Left ventricle myocardium inferior (tissue), 1 donor: Measurements from ENCODE around the gene SPG21. TPM values are rescaled to one million over a fixed set of nuclear protein-coding genes. Genes with fewer than 3 reads are reported as not detected.

ENCODE experiments used
- DNase-seq: peaks from one replicate; pipeline ENCODE4 v3.0.0-alpha.2; 2020
- H3K27ac ChIP-seq: fragments of 200-600 bp; replicated peaks from 2 replicates; pipeline ENCODE4 v1.8.0; 2021
- H3K27me3 ChIP-seq: fragments of 200-600 bp; 2 replicates; pipeline ENCODE4 v1.8.0; 2021; ENCODE audit warnings: low read depth
- H3K36me3 ChIP-seq: fragments of 200-600 bp; 2 replicates; pipeline ENCODE4 v1.8.0; 2021
- H3K4me1 ChIP-seq: fragments of 200-600 bp; 2 replicates; pipeline ENCODE4 v1.8.0; 2021
- H3K4me3 ChIP-seq: fragments of 200-600 bp; 2 replicates; pipeline ENCODE4 v1.8.0; 2021; ENCODE audit warnings: mild to moderate bottlenecking, moderate library complexity
- H3K9me3 ChIP-seq: fragments of 200-600 bp; replicated peaks from 2 replicates; pipeline ENCODE4 v1.8.0; 2021
- intact Hi-C: fragments of 100-400 bp; cut with micrococcal nuclease; formaldehyde crosslinking; loops from one replicate; pipeline ENCODE4 v1.11.0; 2022
- total RNA-seq: library from RNA; stranded (reverse); fragmentation: NEBNext Ultra II Directional; extraction: Animal tissue kit (Norgen Biotek cat#: 25700); gene quantifications from one replicate; pipeline ENCODE4 v1.2.1, GENCODE V29; 2021
- TF ChIP-seq, protein P1 (sequence below): fragments of 200-600 bp; IDR thresholded peaks from 2 replicates; pipeline ENCODE4 v1.8.0; 2021; ENCODE audit warnings: antibody characterized with exemption, mild to moderate bottlenecking, borderline replicate concordance
- donor health status: DM: no; HTN: yes; CAD: no; lungs with severe emphysema.

SPG21 gene
- total RNA-seq, 1 donor from 2014 or later, result 47.2 TPM

DNA sequence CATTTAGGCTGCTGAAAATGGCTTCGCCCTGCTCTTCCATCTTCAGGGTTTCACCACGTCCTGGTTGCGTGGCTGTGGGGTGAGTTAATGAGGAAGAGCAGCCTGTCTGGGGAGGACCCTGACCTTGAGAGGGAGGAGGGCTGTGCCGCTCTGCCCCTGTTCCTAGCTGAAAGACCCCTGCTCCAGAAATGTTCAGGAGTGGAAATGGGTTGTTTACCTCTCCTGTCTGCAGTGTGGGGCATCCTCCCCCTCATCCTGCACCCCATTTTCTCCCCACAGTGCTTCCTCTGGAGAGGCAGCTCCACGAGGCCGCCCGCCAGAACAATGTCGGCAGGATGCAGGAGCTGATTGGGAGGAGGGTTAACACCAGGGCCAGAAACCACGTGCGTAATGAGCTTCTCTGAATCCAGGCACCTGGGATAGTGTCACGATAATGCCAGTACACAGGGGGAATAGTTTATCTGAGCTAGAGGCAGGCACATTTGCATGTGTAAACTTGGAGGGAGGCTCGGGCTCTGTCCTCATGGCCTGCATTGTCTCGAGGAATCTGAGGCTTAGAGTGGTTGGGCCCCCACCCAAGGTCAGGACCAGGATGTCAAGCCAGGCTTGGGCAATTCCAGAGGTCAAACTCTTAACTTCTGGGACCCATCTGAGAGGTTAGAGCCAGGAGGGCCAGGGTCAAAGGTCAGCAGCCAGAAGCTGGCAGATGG is 74.0 kb downstream of the SPG21 start:
- Histone ChIP-seq H3K4me3 (no peak overlapping the region), H3K9me3 (no peaks in the 10 kb centered on the region), H3K4me1 (peaks cover 18% of the 10 kb centered on the region), H3K27me3 (peaks cover 3% of the 10 kb centered on the region), H3K27ac (no peak overlapping the region), H3K36me3 (no peaks in the 10 kb centered on the region)
- no peak for DNase-seq
- TF ChIP-seq, protein P1, sequence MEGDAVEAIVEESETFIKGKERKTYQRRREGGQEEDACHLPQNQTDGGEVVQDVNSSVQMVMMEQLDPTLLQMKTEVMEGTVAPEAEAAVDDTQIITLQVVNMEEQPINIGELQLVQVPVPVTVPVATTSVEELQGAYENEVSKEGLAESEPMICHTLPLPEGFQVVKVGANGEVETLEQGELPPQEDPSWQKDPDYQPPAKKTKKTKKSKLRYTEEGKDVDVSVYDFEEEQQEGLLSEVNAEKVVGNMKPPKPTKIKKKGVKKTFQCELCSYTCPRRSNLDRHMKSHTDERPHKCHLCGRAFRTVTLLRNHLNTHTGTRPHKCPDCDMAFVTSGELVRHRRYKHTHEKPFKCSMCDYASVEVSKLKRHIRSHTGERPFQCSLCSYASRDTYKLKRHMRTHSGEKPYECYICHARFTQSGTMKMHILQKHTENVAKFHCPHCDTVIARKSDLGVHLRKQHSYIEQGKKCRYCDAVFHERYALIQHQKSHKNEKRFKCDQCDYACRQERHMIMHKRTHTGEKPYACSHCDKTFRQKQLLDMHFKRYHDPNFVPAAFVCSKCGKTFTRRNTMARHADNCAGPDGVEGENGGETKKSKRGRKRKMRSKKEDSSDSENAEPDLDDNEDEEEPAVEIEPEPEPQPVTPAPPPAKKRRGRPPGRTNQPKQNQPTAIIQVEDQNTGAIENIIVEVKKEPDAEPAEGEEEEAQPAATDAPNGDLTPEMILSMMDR, result no peak
- intact Hi-C loops, result no loop called here

Other genes starting within 250 kb of the SPG21 start
- gene RBPMS2, start 214.3 kb downstream of the SPG21 start, total RNA-seq, result 276 TPM
- gene PIF1, start 164.3 kb downstream of the SPG21 start, total RNA-seq, result 0.41 TPM
- 8.0 TPM for gene PLEKHO2, start 148.0 kb downstream of the SPG21 start, total RNA-seq
- gene ANKDD1A, start 78.0 kb downstream of the SPG21 start, total RNA-seq, result 1.8 TPM
- 18.6 TPM for gene MTFMT, start 39.7 kb upstream of the SPG21 start, total RNA-seq
- not detected for gene SLC51B, start 55.5 kb upstream of the SPG21 start, total RNA-seq
- gene RASL12, start 78.1 kb upstream of the SPG21 start, total RNA-seq, result 12.9 TPM
- 5.2 TPM for gene KBTBD13, start 86.8 kb upstream of the SPG21 start, total RNA-seq
- gene UBAP1L, start 125.3 kb upstream of the SPG21 start, total RNA-seq, result 1.8 TPM
- gene PDCD7, start 143.9 kb upstream of the SPG21 start, total RNA-seq, result 14.5 TPM
- 52.5 TPM for gene CLPX, start 195.4 kb upstream of the SPG21 start, total RNA-seq
- 7.3 TPM for gene CILP, start 221.6 kb upstream of the SPG21 start, total RNA-seq